Suprapubic skin (tissue), 4 donors: ENCODE measurements around the gene PRIMPOL. TPM values are rescaled to one million over a fixed set of nuclear protein-coding genes. Genes with fewer than 3 reads are reported as not detected.

Experiments
- DNase-seq, 2 donors: peaks; one replicate each; pipeline ENCODE4 v3.0.0-alpha.2; 2019; ENCODE audit warnings: low spot score in 2 of 2
- H3K27ac ChIP-seq: fragments of 200-600 bp; sonication (generic); one replicate; pipeline ENCODE4 v1.5.1; 2019
- H3K27me3 ChIP-seq: fragments of 200-600 bp; sonication (generic); one replicate; pipeline ENCODE4 v1.5.1; 2019
- H3K36me3 ChIP-seq: fragments of 200-600 bp; sonication (generic); one replicate; pipeline ENCODE4 v1.5.1; 2019
- H3K4me1 ChIP-seq: fragments of 200-600 bp; sonication (generic); one replicate; pipeline ENCODE4 v1.5.1; 2019
- H3K4me3 ChIP-seq: fragments of 200-600 bp; sonication (generic); one replicate; pipeline ENCODE4 v1.5.1; 2019; ENCODE audit warnings: mild to moderate bottlenecking
- H3K9me3 ChIP-seq: fragments of 200-600 bp; sonication (generic); one replicate; pipeline ENCODE4 v1.5.1; 2019
- EP300 ChIP-seq: sonication (generic); formaldehyde crosslinking; IDR thresholded peaks from one replicate; pipeline ENCODE4 v1.6.1; 2017; ENCODE audit warnings: antibody characterized with exemption
- POLR2A ChIP-seq, 2 donors: fragments of 450-650 bp; IDR thresholded peaks; one replicate each; pipeline ENCODE4 v1.6.1; 2017; ENCODE audit warnings: antibody characterized with exemption in 2 of 2, mild to moderate bottlenecking in 2 of 2, moderate library complexity in 2 of 2
- POLR2AphosphoS5 ChIP-seq, 3 donors: sonication (generic); formaldehyde crosslinking; IDR thresholded peaks; one replicate each; pipeline ENCODE4 v1.6.1; 2017; ENCODE audit warnings: antibody characterized with exemption in 3 of 3
- WGBS: methylation state at CpG from one replicate; pipeline ENCODE4 v1.1.5; 2018; 5-methylcytosine and 5-hydroxymethylcytosine counted together
- total RNA-seq, 4 donors: library from RNA; depleted of rRNA; stranded (reverse); fragments of >200 nt; gene quantifications; one replicate each; pipeline ENCODE4 v1.1.0, GENCODE V29; 2016
- TF ChIP-seq, protein P1 (sequence below), 2 donors: fragments of 200-600 bp in 1 of 2; fragments of 450-650 bp in 1 of 2; sonication (generic) in 1 of 2; IDR thresholded peaks; one replicate each; pipeline ENCODE4 v1.5.1; 2016 to 2019; ENCODE audit warnings: antibody characterized with exemption in 2 of 2, mild to moderate bottlenecking in 1 of 2, moderate library complexity in 1 of 2

Gene PRIMPOL
- total RNA-seq, 4 donors from 2014 or later: 6.8 to 28.9 (median 15.2) TPM

DNA sequence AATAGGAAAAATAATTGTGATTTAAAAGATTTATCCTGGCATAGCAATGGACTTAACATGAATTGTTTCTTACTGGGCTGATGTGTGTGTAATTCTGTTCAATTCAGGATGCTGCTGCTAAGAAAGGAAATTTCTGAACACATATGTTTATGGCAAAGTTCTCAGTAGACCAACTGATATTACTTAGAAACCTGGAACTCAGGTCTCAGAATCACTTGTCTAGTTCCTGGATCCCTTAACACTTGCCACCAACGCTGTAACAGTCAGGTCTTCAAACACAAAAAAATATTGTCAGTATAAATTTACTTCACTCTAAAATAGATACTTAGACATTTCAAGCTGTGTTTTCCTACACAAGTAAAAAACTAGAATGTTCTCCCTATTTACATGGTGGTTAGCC, 5.8 kb upstream of the PRIMPOL start:
- H3K36me3 ChIP-seq: peaks cover 8% of the 10 kb centered on the region
- 83% methylated on average over 1 of the region's 1 CpG for WGBS
- no peaks in the 10 kb centered on the region for H3K27me3 ChIP-seq
- no peaks in the 10 kb centered on the region for H3K9me3 ChIP-seq
- no peak for DNase-seq
- H3K4me1 ChIP-seq: peaks cover 39% of the 10 kb centered on the region
- TF ChIP-seq, protein P1, sequence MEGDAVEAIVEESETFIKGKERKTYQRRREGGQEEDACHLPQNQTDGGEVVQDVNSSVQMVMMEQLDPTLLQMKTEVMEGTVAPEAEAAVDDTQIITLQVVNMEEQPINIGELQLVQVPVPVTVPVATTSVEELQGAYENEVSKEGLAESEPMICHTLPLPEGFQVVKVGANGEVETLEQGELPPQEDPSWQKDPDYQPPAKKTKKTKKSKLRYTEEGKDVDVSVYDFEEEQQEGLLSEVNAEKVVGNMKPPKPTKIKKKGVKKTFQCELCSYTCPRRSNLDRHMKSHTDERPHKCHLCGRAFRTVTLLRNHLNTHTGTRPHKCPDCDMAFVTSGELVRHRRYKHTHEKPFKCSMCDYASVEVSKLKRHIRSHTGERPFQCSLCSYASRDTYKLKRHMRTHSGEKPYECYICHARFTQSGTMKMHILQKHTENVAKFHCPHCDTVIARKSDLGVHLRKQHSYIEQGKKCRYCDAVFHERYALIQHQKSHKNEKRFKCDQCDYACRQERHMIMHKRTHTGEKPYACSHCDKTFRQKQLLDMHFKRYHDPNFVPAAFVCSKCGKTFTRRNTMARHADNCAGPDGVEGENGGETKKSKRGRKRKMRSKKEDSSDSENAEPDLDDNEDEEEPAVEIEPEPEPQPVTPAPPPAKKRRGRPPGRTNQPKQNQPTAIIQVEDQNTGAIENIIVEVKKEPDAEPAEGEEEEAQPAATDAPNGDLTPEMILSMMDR (IDR thresholded peaks at IDR 0.05): no peak
- TF ChIP-seq EP300: no peak
- no peak for TF ChIP-seq POLR2A (IDR thresholded peaks at IDR 0.05)
- TF ChIP-seq POLR2AphosphoS5 (IDR thresholded peaks at IDR 0.05): no peak
- no peak overlapping the region for H3K27ac ChIP-seq
- no peak overlapping the region for H3K4me3 ChIP-seq

DNA sequence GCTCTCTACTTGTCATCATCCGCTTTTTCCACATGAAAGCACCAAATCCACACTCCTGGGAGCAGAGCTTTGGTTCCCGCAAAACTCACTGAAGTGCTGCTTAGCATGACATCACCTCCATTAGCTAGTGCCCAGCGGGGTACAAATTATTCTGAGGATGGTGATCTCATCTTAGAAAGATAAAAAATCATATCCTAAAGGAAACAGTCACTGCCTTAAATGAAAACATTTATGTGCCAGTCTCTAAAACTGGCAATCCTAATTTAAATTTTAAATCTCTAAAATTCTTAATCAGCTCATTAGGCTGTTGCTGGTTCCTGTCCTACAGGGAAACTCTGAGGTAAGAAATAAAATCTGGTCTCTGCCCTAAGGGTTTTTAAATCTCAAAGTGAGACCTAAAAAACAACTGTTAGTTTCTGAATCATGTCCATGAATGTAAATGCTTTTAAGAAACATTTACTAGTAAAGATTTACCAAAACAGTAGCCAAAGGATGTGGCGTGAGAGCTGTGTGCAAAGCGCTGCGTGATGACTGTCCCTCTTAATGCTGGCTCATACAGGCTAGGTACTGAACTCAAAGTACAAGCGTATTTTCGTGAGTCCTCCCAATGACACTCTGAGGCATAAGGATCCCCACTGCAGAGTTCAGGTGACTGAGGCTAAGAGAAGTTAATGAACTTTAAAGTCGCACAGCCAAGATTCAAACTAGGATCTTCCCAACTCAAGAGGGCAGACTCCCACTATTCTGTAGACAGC, 4.8 kb upstream of the PRIMPOL start:
- Histone ChIP-seq H3K9me3 (no peaks in the 10 kb centered on the region), H3K4me3 (no peak overlapping the region), H3K4me1 (peaks cover 36% of the 10 kb centered on the region), H3K27me3 (no peaks in the 10 kb centered on the region), H3K27ac (no peak overlapping the region), H3K36me3 (peaks cover 8% of the 10 kb centered on the region)
- WGBS: 77% methylated on average over 9 of the region's 9 CpGs
- DNase-seq: no peak
- TF ChIP-seq EP300 (no peak), POLR2AphosphoS5 (IDR thresholded peaks at IDR 0.05) (no peak), POLR2A (IDR thresholded peaks at IDR 0.05) (no peak)
- TF ChIP-seq, protein P1 (IDR thresholded peaks at IDR 0.05): no peak

DNA sequence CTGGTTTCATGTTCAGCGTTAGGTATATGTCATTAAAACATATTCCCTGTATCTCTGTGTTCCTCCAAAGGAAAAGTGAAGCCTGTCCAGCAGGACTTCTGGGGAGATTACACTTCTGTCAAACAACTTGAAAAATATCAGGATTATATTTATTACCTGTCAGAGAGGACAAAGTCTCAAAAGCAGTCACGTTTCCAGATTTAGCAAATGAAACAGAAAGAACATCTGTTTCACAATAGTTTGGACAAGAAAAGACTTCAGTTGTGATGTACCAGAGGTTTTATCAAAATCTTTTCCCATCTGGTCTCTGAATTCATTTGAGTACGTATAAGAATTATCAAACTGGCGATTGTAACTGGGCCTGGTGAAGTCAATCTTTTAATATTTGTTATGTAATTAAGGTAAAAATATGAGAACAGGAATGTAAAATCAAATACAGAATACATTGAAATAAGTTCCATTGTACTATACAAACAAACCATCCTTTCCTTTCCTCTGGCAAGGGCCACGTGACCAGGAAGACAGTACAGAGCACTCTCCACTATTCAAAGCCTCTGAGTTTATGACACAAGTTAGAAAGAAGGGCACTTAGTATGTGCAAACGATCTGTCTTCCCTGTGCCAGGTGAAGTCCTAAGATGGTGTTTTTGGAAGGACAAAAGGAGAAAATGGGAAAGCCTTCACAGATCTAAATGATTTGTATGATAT, 3.5 kb upstream of the PRIMPOL start:
- H3K27ac ChIP-seq: no peak overlapping the region
- peaks cover 45% of the 10 kb centered on the region for H3K4me1 ChIP-seq
- no peaks in the 10 kb centered on the region for H3K9me3 ChIP-seq
- no peak overlapping the region for H3K4me3 ChIP-seq
- H3K27me3 ChIP-seq: no peaks in the 10 kb centered on the region
- WGBS: 60% methylated on average over 6 of the region's 6 CpGs
- TF ChIP-seq, protein P1 (IDR thresholded peaks at IDR 0.05): no peak
- H3K36me3 ChIP-seq: peaks cover 8% of the 10 kb centered on the region
- no peak for DNase-seq

DNA sequence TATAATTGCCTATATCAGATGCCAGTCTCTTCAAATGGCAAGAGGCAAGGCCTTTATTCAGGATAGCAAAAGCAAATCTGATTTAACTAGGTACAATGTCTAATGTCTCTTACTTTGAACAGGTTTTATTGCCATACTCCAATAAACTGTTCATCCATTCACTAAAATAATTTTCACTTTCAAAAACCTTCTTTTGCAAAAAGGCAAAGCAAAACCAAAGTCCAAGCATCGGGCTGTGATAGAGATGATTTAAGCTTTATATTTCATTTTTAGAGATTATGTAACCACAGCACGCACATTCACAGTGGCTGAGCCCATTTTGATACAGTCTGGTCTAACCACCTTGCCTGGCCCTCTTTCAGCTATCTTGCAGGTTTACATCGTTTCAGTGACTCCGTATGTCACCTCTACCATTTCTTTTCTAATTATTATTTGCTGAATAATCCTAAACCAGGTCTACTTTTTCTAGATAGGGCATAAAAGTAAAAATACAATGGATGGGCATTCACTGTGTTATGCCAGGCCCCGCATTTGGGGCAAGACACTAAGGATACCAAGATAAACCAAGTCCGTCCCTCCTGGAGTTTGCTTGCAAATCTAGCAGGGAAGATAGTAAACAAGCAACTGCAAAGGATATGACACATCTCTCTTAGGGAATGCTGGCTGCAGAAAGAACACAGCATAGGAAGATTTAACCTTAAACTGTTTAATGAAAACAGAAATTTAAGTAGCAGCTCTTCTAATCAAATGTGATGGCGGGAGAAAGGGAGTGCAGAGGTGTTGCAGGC, 2.1 kb upstream of the PRIMPOL start:
- Histone ChIP-seq H3K36me3 (peaks cover 8% of the 10 kb centered on the region), H3K27me3 (no peaks in the 10 kb centered on the region), H3K4me1 (peaks cover 45% of the 10 kb centered on the region), H3K9me3 (no peaks in the 10 kb centered on the region), H3K4me3 (peak overlapping the region; percentile 99), H3K27ac (peak overlapping the region; percentile 96)
- DNase-seq: no peak
- TF ChIP-seq POLR2A (IDR thresholded peaks at IDR 0.05) (no peak), EP300 (no peak), POLR2AphosphoS5 (IDR thresholded peaks at IDR 0.05) (no peak)
- TF ChIP-seq, protein P1 (IDR thresholded peaks at IDR 0.05): no peak
- 50% methylated on average over 7 of the region's 7 CpGs for WGBS

DNA sequence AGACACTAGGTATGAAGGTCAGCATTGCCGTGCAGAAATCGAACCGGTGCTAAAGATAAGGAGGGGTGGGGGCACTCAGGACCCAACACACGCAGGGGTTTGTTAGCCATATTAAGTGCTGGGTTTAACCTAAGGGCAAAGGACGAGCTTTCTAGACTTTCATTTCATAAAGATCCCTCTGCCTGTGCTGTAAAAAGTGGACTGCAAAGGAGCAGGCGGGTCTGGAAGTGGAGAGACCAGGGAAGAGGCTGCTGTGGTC, 1.6 kb upstream of the PRIMPOL start:
- Histone ChIP-seq H3K4me3 (peak overlapping the region; percentile 99), H3K27ac (peak overlapping the region; percentile 96), H3K27me3 (no peaks in the 10 kb centered on the region), H3K36me3 (peaks cover 8% of the 10 kb centered on the region), H3K9me3 (no peaks in the 10 kb centered on the region), H3K4me1 (peaks cover 45% of the 10 kb centered on the region)
- TF ChIP-seq EP300 (no peak), POLR2A (IDR thresholded peaks at IDR 0.05) (no peak), POLR2AphosphoS5 (IDR thresholded peaks at IDR 0.05) (no peak)
- TF ChIP-seq, protein P1 (IDR thresholded peaks at IDR 0.05): no peak
- no peak for DNase-seq
- 8% methylated on average over 6 of the region's 6 CpGs for WGBS
